ENCODE results near the gene BTK. TPM values are rescaled to one million over a fixed set of nuclear protein-coding genes. Genes with fewer than 3 reads are reported as not detected.

Gene BTK
- total RNA-seq, 1 experiment from 2014 or later: 0.35 TPM

GRCh38 chrX:101419489-101419888 is 33.5 kb upstream of the BTK start:
- Histone ChIP-seq H3K9me3 (ENCODE audit: control insufficient read depth, low read depth, low read length) (peaks cover 20% of the 10 kb centered on the region), H2BK12ac (ENCODE audit: insufficient read length, low read depth, low read length) (no peak overlapping the region), H3K79me2 (ENCODE audit: insufficient read depth, low read length) (no peaks in the 10 kb centered on the region), H4K91ac (ENCODE audit: insufficient read length, low read depth, low read length) (no peak overlapping the region), H2AFZ (ENCODE audit: low read length) (no peak overlapping the region), H3K23ac (ENCODE audit: insufficient read length, low read depth, low read length) (no peak overlapping the region), H3K4me1 (ENCODE audit: insufficient read depth, low read length) (no peaks in the 10 kb centered on the region), H2BK5ac (ENCODE audit: insufficient read length, low read length) (no peak overlapping the region), H3K9ac (ENCODE audit: extremely low read depth, insufficient read length, low read length) (no peak overlapping the region), H3K27me3 (ENCODE audit: insufficient read depth, low read length) (no peaks in the 10 kb centered on the region), H3K56ac (ENCODE audit: insufficient read length, low read depth, low read length) (no peak overlapping the region), H3K79me1 (ENCODE audit: insufficient read depth, low read depth, low read length, poor library complexity, severe bottlenecking) (no peaks in the 10 kb centered on the region), H2BK15ac (ENCODE audit: low read depth, low read length) (no peak overlapping the region), H3T11ph (ENCODE audit: low read length) (no peak overlapping the region), H2AK5ac (ENCODE audit: insufficient read length, low read length) (no peak overlapping the region), H2BK20ac (ENCODE audit: low read depth, low read length, poor library complexity, severe bottlenecking) (no peak overlapping the region), H4K5ac (ENCODE audit: insufficient read length, low read depth, low read length) (no peak overlapping the region), H3K23me2 (ENCODE audit: insufficient read length, low read depth, low read length, poor library complexity, severe bottlenecking) (no peaks in the 10 kb centered on the region), H2BK120ac (ENCODE audit: low read depth, low read length, poor library complexity, severe bottlenecking) (no peak overlapping the region), H3K14ac (ENCODE audit: insufficient read depth, low read length) (no peak overlapping the region), H4K8ac (replicated peaks; ENCODE audit: insufficient read length, low read depth, low read length) (no peak overlapping the region), H3K27ac (ENCODE audit: insufficient read length, low read depth, low read length) (no peak overlapping the region), H3K18ac (ENCODE audit: insufficient read length, low read depth, low read length) (no peak overlapping the region), H3K4me2 (ENCODE audit: insufficient read depth, insufficient read length, low read length) (no peak overlapping the region), H4K20me1 (ENCODE audit: control insufficient read depth, insufficient read depth, insufficient read length) (no peaks in the 10 kb centered on the region), H3K4ac (ENCODE audit: low read depth, low read length) (no peak overlapping the region)
- no peak for DNase-seq
- no peaks in the 10 kb centered on the region; the same call in 1 of the 2 replicates for H3K27me3 Mint-ChIP-seq (ENCODE audit: low read depth)
- TF ChIP-seq, protein P1, sequence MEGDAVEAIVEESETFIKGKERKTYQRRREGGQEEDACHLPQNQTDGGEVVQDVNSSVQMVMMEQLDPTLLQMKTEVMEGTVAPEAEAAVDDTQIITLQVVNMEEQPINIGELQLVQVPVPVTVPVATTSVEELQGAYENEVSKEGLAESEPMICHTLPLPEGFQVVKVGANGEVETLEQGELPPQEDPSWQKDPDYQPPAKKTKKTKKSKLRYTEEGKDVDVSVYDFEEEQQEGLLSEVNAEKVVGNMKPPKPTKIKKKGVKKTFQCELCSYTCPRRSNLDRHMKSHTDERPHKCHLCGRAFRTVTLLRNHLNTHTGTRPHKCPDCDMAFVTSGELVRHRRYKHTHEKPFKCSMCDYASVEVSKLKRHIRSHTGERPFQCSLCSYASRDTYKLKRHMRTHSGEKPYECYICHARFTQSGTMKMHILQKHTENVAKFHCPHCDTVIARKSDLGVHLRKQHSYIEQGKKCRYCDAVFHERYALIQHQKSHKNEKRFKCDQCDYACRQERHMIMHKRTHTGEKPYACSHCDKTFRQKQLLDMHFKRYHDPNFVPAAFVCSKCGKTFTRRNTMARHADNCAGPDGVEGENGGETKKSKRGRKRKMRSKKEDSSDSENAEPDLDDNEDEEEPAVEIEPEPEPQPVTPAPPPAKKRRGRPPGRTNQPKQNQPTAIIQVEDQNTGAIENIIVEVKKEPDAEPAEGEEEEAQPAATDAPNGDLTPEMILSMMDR (conservative IDR thresholded peaks at IDR 0.05): no peak
- peaks cover 12 to 28% (median 23%) of the 10 kb centered on the region in 3 experiments for H3K36me3 Mint-ChIP-seq (ENCODE audit: insufficient read depth in 1 of 3, low read depth in 3 of 3)
- H3K27ac Mint-ChIP-seq: no peak overlapping the region
- WGBS (ENCODE audit: extremely low coverage, insufficient read length, low lambda C conversion rate): no CpG with 5 or more reads among the region's 2 CpGs
- H3K4me1 Mint-ChIP-seq: peaks cover 24 to 26% of the 10 kb centered on the region in 2 experiments
- peaks cover 64% of the 10 kb centered on the region in 2 experiments for H3K9me3 Mint-ChIP-seq
- H3K4me3 Mint-ChIP-seq: peak overlapping the region; percentile 16 to 83; a peak in 4 of 5 replicates

All from H9 (cell line).